Fibroblast of skin of left biceps (primary cell): Measurements from ENCODE around the gene PACRG.

ENCODE experiments used
- DNase-seq, 2 experiments: peaks; one replicate each; pipeline ENCODE4 v3.0.0-alpha.2; 2013; ENCODE audit warnings: low read depth in 2 of 2

PACRG gene

GRCh38 chr6:163199371-163199770, 471.6 kb downstream of the PACRG start:
- DNase-seq: no peak

GRCh38 chr6:163200289-163200688, 472.5 kb downstream of the PACRG start:
- no peak for DNase-seq

GRCh38 chr6:163200694-163201093, 472.9 kb downstream of the PACRG start:
- DNase-seq: no peak

- no peak for DNase-seq
Observed at GRCh38 chr6:163201855-163202254, 474.1 kb downstream of the PACRG start.

- DNase-seq: no peak
Observed at GRCh38 chr6:163206196-163206595, 478.4 kb downstream of the PACRG start.

GRCh38 chr6:163207431-163208383, 479.9 kb downstream of the PACRG start:
- DNase-seq: no peak

- no peak for DNase-seq
Observed at GRCh38 chr6:163209005-163209404, 481.2 kb downstream of the PACRG start.

- no peak for DNase-seq
Observed at GRCh38 chr6:163212123-163212522, 484.3 kb downstream of the PACRG start.

GRCh38 chr6:163214259-163214658, 486.5 kb downstream of the PACRG start:
- no peak for DNase-seq

GRCh38 chr6:163218361-163218894, 490.7 kb downstream of the PACRG start:
- no peak for DNase-seq

- no peak for DNase-seq
Observed at GRCh38 chr6:163226181-163226835, 498.5 kb downstream of the PACRG start.

GRCh38 chr6:163226836-163227485, 499.2 kb downstream of the PACRG start:
- peak; percentile 33 to 40 for DNase-seq

- no peak for DNase-seq
Observed at GRCh38 chr6:163228041-163228440, 500.3 kb downstream of the PACRG start.

GRCh38 chr6:163229050-163229449, 501.3 kb downstream of the PACRG start:
- no peak for DNase-seq

GRCh38 chr6:163230901-163231300, 503.1 kb downstream of the PACRG start:
- DNase-seq: no peak

- DNase-seq: no peak
Observed at GRCh38 chr6:163231356-163232014, 503.7 kb downstream of the PACRG start.

GRCh38 chr6:163232015-163232523, 504.3 kb downstream of the PACRG start:
- DNase-seq: no peak

- DNase-seq: no peak
Observed at GRCh38 chr6:163232649-163233048, 504.9 kb downstream of the PACRG start.

GRCh38 chr6:163237110-163237509, 509.3 kb downstream of the PACRG start:
- no peak for DNase-seq

- DNase-seq: no peak
Observed at GRCh38 chr6:163239572-163240340, 512.0 kb downstream of the PACRG start.

- DNase-seq: no peak
Observed at GRCh38 chr6:163240556-163240955, 512.8 kb downstream of the PACRG start.
